Body of pancreas (tissue), 4 donors: Measurements from ENCODE around the gene MGAT4A. TPM values are rescaled to one million over a fixed set of nuclear protein-coding genes. Genes with fewer than 3 reads are reported as not detected.

ENCODE experiments used
- ATAC-seq: fragments of 150-250 bp; one replicate; pipeline ENCODE4 v1.9.1; 2016
- DNase-seq, 4 donors: peaks; one replicate each; pipeline ENCODE4 v3.0.0-alpha.2; 2019
- H3K27ac ChIP-seq, 4 donors: fragments of 200-600 bp; sonication (generic); 1 replicate in 3 of 4; 2 replicates in 1 of 4; pipeline versions ENCODE4 v1.5.1 to v1.6.1; 2016 to 2019; ENCODE audit warnings: mild to moderate bottlenecking in 1 of 4, mixed read lengths in 1 of 4, moderate library complexity in 1 of 4
- H3K27me3 ChIP-seq, 2 donors: fragments of 200-600 bp; sonication (generic); one replicate each; pipeline ENCODE4 v1.6.0; 2016; ENCODE audit warnings: mild to moderate bottlenecking in 1 of 2
- H3K36me3 ChIP-seq, 2 donors: fragments of 200-600 bp; sonication (generic); replicated peaks in 1 of 2; 2 replicates each; pipeline ENCODE4 v1.5.1; 2016; ENCODE audit warnings: low read depth in 2 of 2; ENCODE audit not compliant: insufficient read depth in 1 of 2
- H3K4me1 ChIP-seq: fragments of 200-600 bp; sonication (generic); one replicate; pipeline ENCODE4 v1.6.0; 2016
- H3K4me3 ChIP-seq, 2 donors: fragments of 200-600 bp; sonication (generic); 1 replicate in 1 of 2; 2 replicates in 1 of 2; pipeline ENCODE4 v1.5.1; 2016 to 2019
- H3K9me3 ChIP-seq, 3 donors: fragments of 200-600 bp; sonication (generic); 1 replicate in 2 of 3; 2 replicates in 1 of 3; pipeline ENCODE4 v1.5.1; 2016
- POLR2A ChIP-seq, 3 donors: fragments of 450-650 bp; IDR thresholded peaks; one replicate each; pipeline ENCODE4 v1.6.1; 2016; ENCODE audit warnings: antibody characterized with exemption in 3 of 3, mild to moderate bottlenecking in 2 of 3
- WGBS, 2 donors: methylation state at CpG; one replicate each; pipeline ENCODE4 v1.1.5; 2017; 5-methylcytosine and 5-hydroxymethylcytosine counted together
- intact Hi-C: fragments of 100-400 bp; cut with DNase I; formaldehyde crosslinking; loops from one replicate; pipeline ENCODE4 v1.15.1; 2023
- total RNA-seq, 2 donors: library from RNA; depleted of rRNA; stranded (reverse); fragments of >200 nt; gene quantifications; one replicate each; pipeline ENCODE4 v1.1.0, GENCODE V29; 2016
- TF ChIP-seq, protein P1 (sequence below), 7 experiments: fragments of 450-650 bp in 4 of 7; fragments of 200-600 bp in 3 of 7; sonication (generic) in 3 of 7; IDR thresholded peaks; one replicate each; pipeline ENCODE4 v1.5.1; 2016 to 2019; ENCODE audit warnings: antibody characterized with exemption in 7 of 7

MGAT4A gene
- total RNA-seq, 2 donors from 2014 or later, result 40.5 to 72.4 TPM

DNA sequence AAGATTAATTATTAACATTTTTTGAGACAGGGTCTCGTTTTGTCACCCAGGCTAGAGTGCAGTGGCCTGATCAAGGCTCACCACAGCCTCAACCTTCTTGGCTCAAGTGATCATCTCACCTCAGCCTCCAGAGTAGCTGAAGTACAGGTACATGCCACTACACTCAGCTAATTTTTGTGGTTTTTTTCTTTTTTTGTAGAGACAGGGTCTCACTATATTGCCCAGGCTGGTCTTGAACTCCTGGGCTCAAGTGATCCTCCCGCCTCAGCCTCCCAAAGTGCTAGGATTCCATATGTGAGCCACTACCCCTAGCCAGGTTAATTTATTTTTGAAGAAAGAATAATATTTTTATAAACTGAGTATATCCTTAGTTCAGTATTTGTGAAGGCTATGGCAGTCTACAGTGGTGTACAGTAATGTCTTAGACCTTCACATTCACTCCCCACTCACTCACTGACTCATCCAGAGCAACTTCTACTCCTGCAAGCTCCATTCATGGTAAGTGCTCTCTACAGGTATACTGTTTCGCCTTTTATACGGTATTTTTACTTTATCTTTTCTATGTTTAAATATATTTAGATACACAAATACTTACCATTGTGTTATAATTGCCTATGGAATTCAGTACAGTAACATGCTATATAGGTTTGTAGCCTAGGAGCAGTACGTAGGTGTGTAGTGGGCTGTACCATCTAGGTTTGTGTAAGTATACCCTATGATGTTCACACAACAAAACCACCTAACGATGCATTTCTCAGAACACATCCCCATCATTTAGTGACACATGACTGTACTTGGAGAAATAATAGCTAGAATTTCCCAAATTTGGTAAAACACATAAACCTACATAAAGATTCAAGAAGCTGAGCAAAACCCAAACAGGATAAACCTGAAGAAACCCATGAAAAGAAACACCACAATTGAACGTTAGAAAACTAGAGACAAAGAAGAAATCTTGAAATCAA lies 38.6 kb downstream of the MGAT4A start:
- Histone ChIP-seq H3K36me3 (no peaks in the 10 kb centered on the region), H3K27ac (no peak overlapping the region), H3K4me3 (no peak overlapping the region), H3K9me3 (no peaks in the 10 kb centered on the region), H3K27me3 (no peaks in the 10 kb centered on the region), H3K4me1 (peaks cover 60% of the 10 kb centered on the region)
- DNase-seq, result no peak
- intact Hi-C loops, result no loop called here
- TF ChIP-seq POLR2A (IDR thresholded peaks at IDR 0.05), result no peak
- TF ChIP-seq, protein P1, sequence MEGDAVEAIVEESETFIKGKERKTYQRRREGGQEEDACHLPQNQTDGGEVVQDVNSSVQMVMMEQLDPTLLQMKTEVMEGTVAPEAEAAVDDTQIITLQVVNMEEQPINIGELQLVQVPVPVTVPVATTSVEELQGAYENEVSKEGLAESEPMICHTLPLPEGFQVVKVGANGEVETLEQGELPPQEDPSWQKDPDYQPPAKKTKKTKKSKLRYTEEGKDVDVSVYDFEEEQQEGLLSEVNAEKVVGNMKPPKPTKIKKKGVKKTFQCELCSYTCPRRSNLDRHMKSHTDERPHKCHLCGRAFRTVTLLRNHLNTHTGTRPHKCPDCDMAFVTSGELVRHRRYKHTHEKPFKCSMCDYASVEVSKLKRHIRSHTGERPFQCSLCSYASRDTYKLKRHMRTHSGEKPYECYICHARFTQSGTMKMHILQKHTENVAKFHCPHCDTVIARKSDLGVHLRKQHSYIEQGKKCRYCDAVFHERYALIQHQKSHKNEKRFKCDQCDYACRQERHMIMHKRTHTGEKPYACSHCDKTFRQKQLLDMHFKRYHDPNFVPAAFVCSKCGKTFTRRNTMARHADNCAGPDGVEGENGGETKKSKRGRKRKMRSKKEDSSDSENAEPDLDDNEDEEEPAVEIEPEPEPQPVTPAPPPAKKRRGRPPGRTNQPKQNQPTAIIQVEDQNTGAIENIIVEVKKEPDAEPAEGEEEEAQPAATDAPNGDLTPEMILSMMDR (IDR thresholded peaks at IDR 0.05), result no peak
- WGBS, 2 donors, result 75 to 77% methylated on average over 7 of the region's 7 CpGs
- no peak for ATAC-seq

- intact Hi-C loops, result no loop called here
- no peak for TF ChIP-seq POLR2A (IDR thresholded peaks at IDR 0.05)
- TF ChIP-seq, protein P1 (IDR thresholded peaks at IDR 0.05), result no peak
- DNase-seq (no peak), ATAC-seq (peak; percentile 69)
- H3K9me3 ChIP-seq, result no peaks in the 10 kb centered on the region
- 87 to 89% methylated on average over 3 of the region's 3 CpGs for WGBS, 2 donors
- no peak overlapping the region for H3K27ac ChIP-seq
- no peak overlapping the region for H3K4me3 ChIP-seq
- H3K36me3 ChIP-seq, result no peaks in the 10 kb centered on the region
- H3K27me3 ChIP-seq, result no peaks in the 10 kb centered on the region
- peaks cover 57% of the 10 kb centered on the region for H3K4me1 ChIP-seq
These were observed 39.6 kb downstream of the MGAT4A start for GRCh38 chr2:98691303-98691702.

GRCh38 chr2:98685930-98686887 lies 44.7 kb downstream of the MGAT4A start:
- DNase-seq (peak in 1 of 4 donors; percentile 21), ATAC-seq (peak; percentile 60)
- Histone ChIP-seq H3K27ac (peak overlapping the region in 3 of 4 donors; percentile 4 to 64 (median 40)), H3K36me3 (no peaks in the 10 kb centered on the region), H3K9me3 (no peaks in the 10 kb centered on the region), H3K4me1 (peaks cover 44% of the 10 kb centered on the region), H3K4me3 (no peak overlapping the region), H3K27me3 (no peaks in the 10 kb centered on the region)
- no peak for TF ChIP-seq POLR2A (IDR thresholded peaks at IDR 0.05)
- TF ChIP-seq, protein P1 (IDR thresholded peaks at IDR 0.05), result no peak
- intact Hi-C loops, result no loop called here
- 66 to 71% methylated on average over 14 of the region's 14 CpGs for WGBS, 2 donors

DNA sequence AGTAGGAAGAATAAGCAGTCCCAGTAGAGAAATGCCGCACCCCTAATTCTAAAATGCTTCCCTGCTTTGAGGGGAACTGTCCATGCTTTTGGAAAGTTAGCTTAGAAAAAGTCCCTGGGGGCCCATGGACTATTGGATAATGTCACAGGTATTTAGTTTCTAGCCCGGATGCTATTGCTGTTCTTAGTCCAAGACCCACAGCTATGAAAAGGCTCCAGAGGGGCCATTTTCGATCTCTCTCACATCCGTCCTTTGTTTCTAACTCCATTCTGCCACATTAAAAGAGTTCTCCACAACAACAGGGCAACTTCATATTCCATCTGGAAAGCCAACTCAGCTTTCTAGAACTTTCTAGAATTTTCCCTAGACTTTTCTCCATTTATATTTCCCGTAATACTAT lies 47.2 kb downstream of the MGAT4A start:
- Histone ChIP-seq H3K36me3 (no peaks in the 10 kb centered on the region), H3K4me1 (peaks cover 31% of the 10 kb centered on the region), H3K9me3 (no peaks in the 10 kb centered on the region), H3K27ac (peak overlapping the region in 2 of 4 donors; percentile 33 to 34), H3K27me3 (no peaks in the 10 kb centered on the region), H3K4me3 (no peak overlapping the region)
- no peak for ATAC-seq
- intact Hi-C loops, result no loop called here
- no peak for TF ChIP-seq POLR2A (IDR thresholded peaks at IDR 0.05)
- DNase-seq, result no peak
- 91 to 92% methylated on average over 5 of the region's 5 CpGs for WGBS, 2 donors

- intact Hi-C loops, result no loop called here
- DNase-seq (no peak), ATAC-seq (peak; percentile 67)
- no peaks in the 10 kb centered on the region for H3K27me3 ChIP-seq
- WGBS, 2 donors, result 38 to 46% methylated on average over 3 of the region's 3 CpGs
- H3K36me3 ChIP-seq, result peaks cover 0 to 3% of the 10 kb centered on the region in 2 donors
- no peaks in the 10 kb centered on the region for H3K9me3 ChIP-seq
- no peak for TF ChIP-seq POLR2A (IDR thresholded peaks at IDR 0.05)
- TF ChIP-seq, protein P1 (IDR thresholded peaks at IDR 0.05), result no peak
- peak overlapping the region in 1 of 4 donors; percentile 41 for H3K27ac ChIP-seq
- H3K4me3 ChIP-seq, result no peak overlapping the region
- peaks cover 17% of the 10 kb centered on the region for H3K4me1 ChIP-seq
These were observed 54.2 kb downstream of the MGAT4A start for GRCh38 chr2:98676742-98677141.
